ENCODE results near the gene LSAMP.

The LSAMP gene

DNA sequence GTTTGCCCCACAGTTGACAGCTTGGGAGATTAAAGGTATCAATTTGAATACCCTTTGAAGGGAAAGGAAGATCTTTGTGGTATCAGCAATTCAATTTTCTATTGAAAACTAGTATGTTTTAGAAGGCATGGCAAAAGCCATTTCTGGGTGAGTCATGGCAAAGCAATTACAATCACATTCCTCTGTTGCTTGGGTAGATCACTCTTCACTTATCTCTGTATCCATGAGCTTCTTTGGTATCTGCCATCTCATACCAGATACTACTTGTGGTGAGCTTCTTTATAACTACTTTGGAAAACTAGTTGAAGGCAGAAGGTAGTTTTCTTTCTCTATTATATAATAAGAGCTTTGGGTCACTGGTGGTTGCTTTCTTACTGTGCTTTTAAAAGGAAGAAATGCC lies 28.3 kb upstream of the LSAMP start:
- H3K4me3 ChIP-seq (ENCODE audit: control insufficient read depth, low read depth, low read length): no peak overlapping the region
- TF ChIP-seq, protein P1, sequence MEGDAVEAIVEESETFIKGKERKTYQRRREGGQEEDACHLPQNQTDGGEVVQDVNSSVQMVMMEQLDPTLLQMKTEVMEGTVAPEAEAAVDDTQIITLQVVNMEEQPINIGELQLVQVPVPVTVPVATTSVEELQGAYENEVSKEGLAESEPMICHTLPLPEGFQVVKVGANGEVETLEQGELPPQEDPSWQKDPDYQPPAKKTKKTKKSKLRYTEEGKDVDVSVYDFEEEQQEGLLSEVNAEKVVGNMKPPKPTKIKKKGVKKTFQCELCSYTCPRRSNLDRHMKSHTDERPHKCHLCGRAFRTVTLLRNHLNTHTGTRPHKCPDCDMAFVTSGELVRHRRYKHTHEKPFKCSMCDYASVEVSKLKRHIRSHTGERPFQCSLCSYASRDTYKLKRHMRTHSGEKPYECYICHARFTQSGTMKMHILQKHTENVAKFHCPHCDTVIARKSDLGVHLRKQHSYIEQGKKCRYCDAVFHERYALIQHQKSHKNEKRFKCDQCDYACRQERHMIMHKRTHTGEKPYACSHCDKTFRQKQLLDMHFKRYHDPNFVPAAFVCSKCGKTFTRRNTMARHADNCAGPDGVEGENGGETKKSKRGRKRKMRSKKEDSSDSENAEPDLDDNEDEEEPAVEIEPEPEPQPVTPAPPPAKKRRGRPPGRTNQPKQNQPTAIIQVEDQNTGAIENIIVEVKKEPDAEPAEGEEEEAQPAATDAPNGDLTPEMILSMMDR (IDR thresholded peaks at IDR 0.05; ENCODE audit: control insufficient read depth, insufficient read depth, low read depth, low read length, missing control alignments): no peak
- no peak for DNase-seq (ENCODE audit: low read depth)

GRCh38 chr3:116470605-116471197 lies 25.4 kb upstream of the LSAMP start:
- no peak overlapping the region for H3K4me3 ChIP-seq (ENCODE audit: control insufficient read depth, low read depth, low read length)
- TF ChIP-seq, protein P1 (IDR thresholded peaks at IDR 0.05; ENCODE audit: control insufficient read depth, insufficient read depth, low read depth, low read length, missing control alignments): no peak
- DNase-seq (ENCODE audit: low read depth): no peak

DNA sequence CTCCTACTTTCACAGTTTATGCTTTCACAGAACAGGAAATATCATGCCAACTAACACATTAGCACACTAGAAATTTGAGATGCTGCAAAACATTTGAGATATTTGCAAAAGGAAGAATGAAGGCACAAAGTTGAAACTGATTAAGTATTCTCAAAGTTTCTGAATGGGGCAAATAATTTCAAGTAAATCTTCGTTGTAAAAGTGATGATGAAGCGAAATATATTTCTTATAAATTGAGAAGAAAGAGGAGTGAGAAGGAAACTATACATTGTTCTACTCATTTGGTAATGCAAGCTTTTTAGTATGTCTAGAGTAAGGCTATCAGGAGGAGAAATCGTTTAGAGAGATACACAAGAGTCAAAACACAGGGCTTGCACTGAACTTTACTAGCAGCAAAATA lies 24.3 kb upstream of the LSAMP start:
- H3K4me3 ChIP-seq (ENCODE audit: control insufficient read depth, low read depth, low read length): no peak overlapping the region
- TF ChIP-seq, protein P1 (IDR thresholded peaks at IDR 0.05; ENCODE audit: control insufficient read depth, insufficient read depth, low read depth, low read length, missing control alignments): no peak
- DNase-seq (ENCODE audit: low read depth): no peak

DNA sequence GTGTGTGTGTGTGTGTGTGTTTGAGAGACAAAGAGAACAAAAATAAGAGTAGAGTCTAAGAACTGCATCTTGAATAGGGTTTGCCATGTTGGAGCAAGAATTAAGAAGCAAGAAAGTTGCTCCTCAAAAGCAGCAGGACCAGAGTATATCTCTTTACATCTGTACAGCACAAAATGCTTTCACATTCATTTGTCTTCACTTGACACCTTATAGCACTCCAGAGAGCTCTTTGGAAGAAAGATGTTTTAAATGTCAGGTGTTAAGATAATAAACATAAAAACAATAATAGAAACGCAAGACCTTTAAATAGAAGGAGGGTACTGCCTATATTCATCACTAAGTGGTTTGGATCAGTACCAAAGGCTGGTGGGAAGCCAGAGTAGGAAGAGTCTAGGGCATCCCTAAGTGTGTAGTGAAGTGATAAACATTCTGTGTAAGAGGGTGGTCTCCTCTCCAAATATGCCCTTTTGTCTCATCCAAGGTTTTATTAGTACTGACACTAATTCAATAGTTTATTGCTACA lies 19.1 kb upstream of the LSAMP start:
- no peak overlapping the region for H3K4me3 ChIP-seq (ENCODE audit: control insufficient read depth, low read depth, low read length)
- TF ChIP-seq, protein P1 (IDR thresholded peaks at IDR 0.05; ENCODE audit: control insufficient read depth, insufficient read depth, low read depth, low read length, missing control alignments): no peak
- no peak for DNase-seq (ENCODE audit: low read depth)

DNA sequence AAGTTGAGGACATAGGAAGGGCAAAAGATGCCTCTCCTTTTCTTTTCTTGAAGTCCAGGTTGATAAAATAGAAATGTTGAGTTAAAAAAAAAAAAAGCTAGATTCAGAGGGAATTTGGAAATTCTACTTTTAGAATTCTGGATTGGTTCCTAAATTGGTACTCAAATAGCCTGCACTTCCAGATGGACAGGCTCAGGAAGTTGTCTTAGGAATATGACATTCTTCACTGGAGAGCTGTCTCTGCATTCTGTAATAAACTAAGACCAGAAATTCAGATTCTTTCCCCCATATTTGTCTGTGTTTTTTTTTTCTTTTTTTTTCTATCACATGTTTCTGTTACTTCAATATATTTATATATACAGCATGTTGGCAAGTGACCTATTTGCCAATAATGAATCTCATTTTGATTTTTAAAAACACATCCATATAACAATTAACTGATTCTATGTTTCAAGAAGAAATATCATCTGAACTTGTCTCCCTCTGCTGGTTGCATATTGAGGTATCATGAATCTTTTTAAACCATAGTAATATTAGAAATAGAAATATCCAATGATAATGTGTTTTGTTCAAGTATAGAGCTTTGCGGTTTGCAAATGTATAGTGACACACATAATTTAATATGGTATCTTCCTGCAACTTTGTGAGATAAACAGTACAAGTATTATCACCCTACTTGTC lies 8.5 kb upstream of the LSAMP start:
- no peak overlapping the region for H3K4me3 ChIP-seq (ENCODE audit: control insufficient read depth, low read depth, low read length)

GRCh38 chr3:116449546-116450350 lies 4.5 kb upstream of the LSAMP start:
- no peak overlapping the region for H3K4me3 ChIP-seq (ENCODE audit: control insufficient read depth, low read depth, low read length)
- no peak for DNase-seq (ENCODE audit: low read depth)
- TF ChIP-seq, protein P1 (IDR thresholded peaks at IDR 0.05; ENCODE audit: control insufficient read depth, insufficient read depth, low read depth, low read length, missing control alignments): no peak

More for the DNA sequence above, 8.5 kb upstream of the LSAMP start:
- DNase-seq (ENCODE audit: low read depth): no peak
- TF ChIP-seq, protein P1 (IDR thresholded peaks at IDR 0.05; ENCODE audit: control insufficient read depth, insufficient read depth, low read depth, low read length, missing control alignments): no peak
